Testis (tissue), 5 donors: Measurements from ENCODE around the gene MPO. TPM values are rescaled to one million over a fixed set of nuclear protein-coding genes. Genes with fewer than 3 reads are reported as not detected.

Experiments
- DNase-seq: peaks from one replicate; pipeline ENCODE4 v3.0.0-alpha.2; 2019
- H3K27ac ChIP-seq, 2 donors: fragments of 200-600 bp; sonication (generic); one replicate each; pipeline ENCODE4 v1.5.1; 2019
- H3K27me3 ChIP-seq: fragments of 200-600 bp; sonication (generic); one replicate; pipeline ENCODE4 v1.5.1; 2019
- H3K36me3 ChIP-seq: fragments of 200-600 bp; sonication (generic); one replicate; pipeline ENCODE4 v1.5.1; 2017; ENCODE audit warnings: low read depth; ENCODE audit errors: missing control alignments
- H3K4me1 ChIP-seq: fragments of 200-600 bp; sonication (generic); one replicate; pipeline ENCODE4 v1.5.1; 2019
- H3K4me3 ChIP-seq, 2 donors: fragments of 200-600 bp; sonication (generic); one replicate each; pipeline ENCODE4 v1.5.1; 2017 to 2019
- H3K9me3 ChIP-seq: fragments of 200-600 bp; sonication (generic); one replicate; pipeline ENCODE4 v1.5.1; 2017
- CTCF ChIP-seq, 3 experiments: fragments of 450-650 bp in 2 of 3; fragments of 200-600 bp in 1 of 3; sonication (generic) in 1 of 3; IDR thresholded peaks; one replicate each; pipeline ENCODE4 v1.5.1; 2016 to 2019; ENCODE audit warnings: antibody characterized with exemption in 3 of 3, mild to moderate bottlenecking in 2 of 3, moderate library complexity in 1 of 3
- POLR2A ChIP-seq: fragments of 450-650 bp; IDR thresholded peaks from one replicate; pipeline ENCODE4 v1.6.1; 2017; ENCODE audit warnings: antibody characterized with exemption, mild to moderate bottlenecking, moderate library complexity
- WGBS, 2 donors: methylation state at CpG; one replicate each; pipeline ENCODE4 v1.1.5; 2018; 5-methylcytosine and 5-hydroxymethylcytosine counted together
- intact Hi-C: fragments of 100-400 bp; cut with DNase I; formaldehyde crosslinking; loops from one replicate; pipeline ENCODE4 v1.15.1; 2023; ENCODE audit warnings: low total_unique reads
- long read RNA-seq, 2 donors: transcript quantifications; one replicate each; lab custom pipeline, GENCODE V29; 2026
- polyA plus RNA-seq: library from polyadenylated mRNA; stranded (reverse); fragments of 350-450 nt; fragmentation: Illumina TruSeq; extraction: RNeasy Lipid Tissue Mini Kit (QIAGEN cat#74804); gene quantifications from one replicate; pipeline ENCODE4 v1.2.3, GENCODE V29; 2014; ENCODE audit warnings: low read depth, low replicate concordance; ENCODE audit not compliant: insufficient read depth
- total RNA-seq, 2 donors: library from RNA; depleted of rRNA; stranded (reverse); fragments of >200 nt; gene quantifications; one replicate each; pipeline ENCODE4 v1.2.3, GENCODE V29; 2016

Gene MPO
- total RNA-seq (1 to 10 TPM in 1 of 2 donors, under 1 TPM in 1; 0.87 to 1.1 TPM), polyA plus RNA-seq (0.87 TPM)
- long read RNA-seq, donor 1, partial matches to known transcripts = 0 of 1 reads
- long read RNA-seq, donor 1, other reads (novel, unspliced or antisense) = 0 of 1 reads
- long read RNA-seq, donor 2, partial matches to known transcripts = 0 of 1 reads
- long read RNA-seq, donor 2, other reads (novel, unspliced or antisense) = 0 of 1 reads

- WGBS, 2 donors = 89 to 90% methylated on average over 5 of the region's 5 CpGs
- no peak within 1 kb of the TSS for H3K27ac ChIP-seq
- peaks cover 9% of the 10 kb centered on the region for H3K4me1 ChIP-seq
These were observed at the start of gene MPO for GRCh38 chr17:58280480-58281217. TSS of gene MPO (minus strand) at chr17:58280935. CDS start at chr17:58280758, 177 bp downstream.

GRCh38 chr17:58329810-58330537, 49.2 kb upstream of the MPO start:
- TF ChIP-seq POLR2A (no peak), CTCF (IDR thresholded peaks at IDR 0.05) (no peak)
- WGBS, 2 donors = 82 to 85% methylated on average over 4 of the region's 4 CpGs
- intact Hi-C loops = no loop called here

More at GRCh38 chr17:58280480-58281217, at the start of gene MPO:
- Histone ChIP-seq H3K4me3 (no peak within 1 kb of the TSS), H3K36me3 (no peaks in the 10 kb centered on the region), H3K9me3 (no peaks in the 10 kb centered on the region), H3K27me3 (no peaks in the 10 kb centered on the region)
- intact Hi-C loops = no loop called here
- no peak for TF ChIP-seq CTCF (IDR thresholded peaks at IDR 0.05)
- TF ChIP-seq POLR2A = no peak
- no peak for DNase-seq

GRCh38 chr17:58329035-58329809, 48.5 kb upstream of the MPO start:
- no peaks in the 10 kb centered on the region for H3K36me3 ChIP-seq
- TF ChIP-seq POLR2A (no peak), CTCF (IDR thresholded peaks at IDR 0.05) (no peak)
- no peak overlapping the region for H3K27ac ChIP-seq
- no peak overlapping the region for H3K4me3 ChIP-seq
- DNase-seq = no peak
- intact Hi-C loops = no loop called here
- WGBS, 2 donors = 49 to 57% methylated on average over 16 of the region's 16 CpGs
- no peaks in the 10 kb centered on the region for H3K9me3 ChIP-seq
- peaks cover 8% of the 10 kb centered on the region for H3K4me1 ChIP-seq
- H3K27me3 ChIP-seq = no peaks in the 10 kb centered on the region

More at GRCh38 chr17:58329810-58330537, 49.2 kb upstream of the MPO start:
- H3K4me1 ChIP-seq = peaks cover 9% of the 10 kb centered on the region
- no peak overlapping the region for H3K27ac ChIP-seq
- H3K27me3 ChIP-seq = no peaks in the 10 kb centered on the region
- no peak overlapping the region for H3K4me3 ChIP-seq
- no peak for DNase-seq
- H3K36me3 ChIP-seq = no peaks in the 10 kb centered on the region
- H3K9me3 ChIP-seq = no peaks in the 10 kb centered on the region

GRCh38 chr17:58328195-58329034, 47.7 kb upstream of the MPO start, which contains the start of gene TSPOAP1:
TSS of gene TSPOAP1 (minus strand) at chr17:58328795. CDS start at chr17:58327920, 875 bp downstream.
- no peaks in the 10 kb centered on the region for H3K27me3 ChIP-seq
- no peak for DNase-seq
- TF ChIP-seq CTCF (IDR thresholded peaks at IDR 0.05) (no peak), POLR2A (no peak)
- WGBS, 2 donors = 34 to 43% methylated on average over 8 to 23 of the region's 23 CpGs
- intact Hi-C loops = no loop called here
- H3K36me3 ChIP-seq = no peaks in the 10 kb centered on the region
- peaks cover 8% of the 10 kb centered on the region for H3K4me1 ChIP-seq
- no peaks in the 10 kb centered on the region for H3K9me3 ChIP-seq
- H3K4me3 ChIP-seq = no peak within 1 kb of the TSS
- no peak within 1 kb of the TSS for H3K27ac ChIP-seq
